GM12878 (cell line): ENCODE data around the gene ITGBL1. TPM values are rescaled to one million over a fixed set of nuclear protein-coding genes. Genes with fewer than 3 reads are reported as not detected.

Experiments used
- CHD2 ChIP-seq: IDR thresholded peaks from 2 replicates; pipeline ENCODE4 v1.6.1; 2011; ENCODE audit warnings: low read depth, low read length, improper control_type of control experiment, borderline replicate concordance
- DPF2 ChIP-seq: fragments of 450-650 bp; IDR thresholded peaks from 2 replicates; pipeline ENCODE4 v1.6.1; 2017; ENCODE audit warnings: mild to moderate bottlenecking
- EED ChIP-seq: sonication (generic); IDR thresholded peaks from 2 replicates; pipeline ENCODE4 v1.6.1; 2016; ENCODE audit warnings: antibody characterized with exemption, low read depth
- EGR1 ChIP-seq, 2 experiments: IDR thresholded peaks; 1 replicate in 1 of 2; 2 replicates in 1 of 2; pipeline ENCODE4 v1.6.1; 2011 to 2012; ENCODE audit warnings: low read depth in 2 of 2, low read length in 2 of 2, borderline replicate concordance in 1 of 2, mild to moderate bottlenecking in 1 of 2, moderate library complexity in 1 of 2
- HDGF ChIP-seq: fragments of 450-650 bp; IDR thresholded peaks from 2 replicates; pipeline ENCODE4 v1.6.1; 2016; ENCODE audit warnings: antibody characterized with exemption
- JUNB ChIP-seq: IDR thresholded peaks from 2 replicates; pipeline ENCODE4 v1.6.1; 2016; ENCODE audit warnings: antibody characterized with exemption, mild to moderate bottlenecking
- NRF1 ChIP-seq: conservative IDR thresholded peaks from 2 replicates; pipeline ENCODE4 v1.6.1; 2011; ENCODE audit warnings: mild to moderate bottlenecking, low read depth, low read length, improper control_type of control experiment
- PKNOX1 ChIP-seq: fragments of 450-650 bp; IDR thresholded peaks from 2 replicates; pipeline ENCODE4 v1.6.1; 2016; ENCODE audit warnings: mild to moderate bottlenecking
- SIX5 ChIP-seq: IDR thresholded peaks from 2 replicates; pipeline ENCODE4 v1.6.1; 2011; ENCODE audit warnings: mild to moderate bottlenecking, low read depth, low read length, moderate library complexity; ENCODE audit not compliant: severe bottlenecking
- ZNF687 ChIP-seq: fragments of 450-650 bp; IDR thresholded peaks from 2 replicates; pipeline ENCODE4 v1.6.1; 2017; ENCODE audit warnings: mild to moderate bottlenecking, moderate library complexity
- polyA plus RNA-seq, 11 experiments: library from polyadenylated mRNA; depleted of rRNA in 4 of 11; unstranded in 6 of 11; stranded (reverse) in 5 of 11; fragments of >200 nt; fragmentation: Nextera tagmentation in 4 of 11; fragmentation: Illumina TruSeq in 1 of 11; extraction: Ambion mirVana in 4 of 11; extraction: Trizol in 1 of 11; gene quantifications; 1 replicate in 1 of 11; 2 replicates in 10 of 11; pipeline versions ENCODE4 v1.2.1 to v1.2.3, GENCODE V29; 2011 to 2016; ENCODE audit warnings: inconsistent platforms in 2 of 11, missing spikeins in 2 of 11, low read depth in 1 of 11
- total RNA-seq, 4 experiments: library from RNA; depleted of rRNA in 3 of 4; stranded (reverse); fragments of >200 nt in 3 of 4; fragmentation: Illumina TruSeq in 1 of 4; extraction: Trizol in 1 of 4; gene quantifications; 2 replicates each; pipeline versions ENCODE4 v1.2.1 to v1.2.3, GENCODE V29; 2013 to 2021

ITGBL1 gene
- total and polyA plus RNA-seq, 10 of the 15 experiments (the other 5 are each of a cell fraction or from before 2014, with no cell fraction given): 0.17 to 2.8 (median 0.28) TPM; not detected in 3

GRCh38 chr13:101516262-101516661 lies 63.8 kb downstream of the ITGBL1 start (continued):
- TF ChIP-seq PKNOX1 (no peak), JUNB (no peak), EED (no peak), NRF1 (no peak), SIX5 (no peak), EGR1 (IDR thresholded peaks at IDR 0.05; ENCODE audit: borderline replicate concordance in 1 of 2, low read depth in 2 of 2, low read length in 2 of 2) (no peak), DPF2 (no peak), ZNF687 (no peak), CHD2 (no peak), HDGF (no peak)
